Inflammatory macrophage (primary cell): Measurements from ENCODE around the gene SYT8.
A peak's percentile ranks its signal among the peaks of the same experiment; 100 is the strongest.
"Not testable (repeated sequence)": the region's sequence is repeated elsewhere in the genome, so short reads cannot be mapped to it uniquely, and the experiment has no call there.

Experiments used
- DNase-seq, 2 donors: peaks; one replicate each; pipeline ENCODE4 v3.0.0-alpha.2; 2020 to 2022

The SYT8 gene

DNA sequence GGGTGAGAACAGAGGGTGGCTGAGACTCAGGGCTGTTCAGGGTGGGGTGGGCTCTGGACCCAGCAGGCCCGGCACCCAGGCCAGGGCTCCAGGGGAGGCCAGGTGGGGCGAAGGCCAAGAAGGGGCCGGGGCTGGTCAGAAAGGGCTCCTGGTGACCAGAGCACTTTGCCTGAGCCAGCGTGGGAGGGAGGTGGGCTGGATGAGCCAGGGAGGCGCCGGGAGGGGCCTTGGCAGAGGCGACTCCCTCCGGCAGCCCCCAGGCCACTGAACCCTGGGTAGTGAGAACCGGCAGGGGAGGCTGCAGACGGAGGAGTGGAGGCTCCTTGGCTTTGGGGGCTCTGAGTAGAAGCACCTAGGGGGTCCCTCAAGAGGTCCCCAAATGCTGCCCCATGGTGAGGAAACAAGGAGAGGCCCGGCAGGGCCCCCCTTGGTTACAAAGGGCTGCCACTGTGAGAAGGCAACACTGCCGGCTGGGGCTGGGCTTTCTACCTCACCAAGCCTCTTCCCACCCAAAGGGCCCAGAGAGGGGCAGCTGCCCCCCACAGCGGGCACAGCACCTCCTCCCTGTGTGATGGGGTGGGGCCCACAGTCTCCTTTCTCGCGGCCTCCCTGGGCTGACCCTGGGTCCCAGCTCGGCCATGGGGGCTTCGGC lies 39.8 kb downstream of the SYT8 start:
- DNase-seq: not testable (repeated sequence)

DNA sequence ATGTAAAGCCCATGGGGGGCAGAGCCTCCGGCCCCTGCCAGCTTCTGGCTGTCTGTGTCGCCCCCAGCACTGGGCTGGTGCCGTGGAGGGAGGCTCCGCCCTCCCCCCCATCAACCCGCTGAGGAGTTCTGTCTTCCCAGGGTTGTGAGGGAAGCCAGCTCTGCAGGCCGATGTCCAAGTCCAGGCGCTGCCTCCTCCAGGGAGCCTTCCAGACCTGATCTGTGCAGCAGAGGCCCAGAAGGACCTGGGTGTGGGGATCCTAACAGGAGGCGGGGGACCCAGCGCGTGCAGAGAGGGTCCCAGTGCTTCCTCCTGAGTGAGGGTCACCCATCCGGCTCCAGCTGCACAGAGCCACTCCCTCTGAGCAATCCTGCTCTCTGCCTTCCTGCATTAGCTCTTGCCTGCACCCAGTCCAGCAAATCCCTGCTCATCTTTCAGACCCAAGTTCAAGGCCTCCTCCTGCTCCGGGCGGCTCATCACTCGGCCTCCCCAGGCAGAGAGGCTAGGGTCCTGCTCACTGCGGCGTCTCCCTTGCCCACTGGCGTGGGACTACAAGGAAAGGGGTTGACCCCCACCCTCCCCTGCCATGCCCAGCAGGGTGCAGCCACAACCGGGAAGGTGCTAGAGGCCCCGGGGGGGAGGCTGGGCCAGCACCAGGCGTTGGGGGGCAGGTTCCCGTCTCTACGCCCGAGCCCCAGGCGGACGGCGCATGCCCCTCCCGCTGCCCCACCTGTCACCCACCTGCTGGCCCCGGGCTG lies 40.5 kb downstream of the SYT8 start:
- no peak for DNase-seq

DNA sequence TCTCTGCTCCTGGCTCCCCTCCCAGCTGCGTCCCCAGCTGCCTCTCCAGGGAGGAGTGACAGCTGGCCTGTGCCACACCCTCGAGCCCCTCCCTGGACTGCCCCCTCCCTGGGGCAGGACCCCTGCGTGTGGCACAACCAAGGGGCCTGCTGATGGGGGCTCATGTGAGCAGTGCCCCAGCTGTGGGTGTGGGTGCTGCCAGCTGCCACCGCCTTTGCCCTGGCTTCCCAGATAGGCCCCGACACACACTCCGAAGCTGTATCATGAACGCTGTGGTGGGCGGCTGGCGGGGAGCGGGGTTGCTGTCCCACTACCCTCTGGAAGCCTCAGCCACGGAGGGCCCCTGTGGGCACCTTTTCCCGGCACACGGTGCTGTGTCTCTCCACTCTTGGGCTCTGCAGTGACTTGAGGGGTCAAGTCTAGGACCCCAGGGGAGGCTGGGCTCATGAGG lies 41.1 kb downstream of the SYT8 start:
- not testable (repeated sequence) for DNase-seq

DNA sequence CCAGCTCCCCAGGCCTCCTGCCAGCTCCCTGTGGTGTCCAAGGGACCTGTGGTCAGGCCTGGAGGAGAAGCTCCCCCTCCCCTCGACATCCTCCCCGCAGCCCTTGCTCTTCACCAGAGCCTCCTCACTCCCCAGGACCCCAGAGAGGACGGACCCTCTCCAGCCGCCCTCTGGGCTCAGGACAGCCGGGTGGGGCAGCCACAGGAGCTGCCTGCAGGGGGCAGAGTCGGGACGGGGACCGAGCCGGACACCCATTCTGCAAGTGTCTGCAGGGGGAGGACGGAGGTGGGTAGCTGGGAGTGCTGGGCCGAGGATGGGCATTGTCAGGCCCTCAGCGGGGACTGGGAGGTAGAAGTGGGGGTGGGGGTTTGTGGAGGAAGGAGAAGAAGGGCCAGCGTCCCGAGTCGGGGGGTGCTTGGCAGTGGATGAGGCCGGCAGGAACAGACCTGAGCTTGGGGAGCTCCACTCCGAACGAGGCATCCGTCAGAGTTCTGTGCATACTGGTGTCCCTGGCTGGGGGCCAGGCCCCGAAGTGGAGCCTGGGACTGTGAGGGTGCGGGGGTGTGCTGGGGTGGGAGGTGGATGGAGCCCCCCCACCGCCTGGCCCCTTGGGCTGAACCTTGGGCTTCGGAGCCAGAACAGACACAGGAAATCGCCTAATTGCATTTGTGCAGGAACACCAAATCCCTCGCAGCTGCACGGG lies 41.7 kb downstream of the SYT8 start:
- DNase-seq: no peak

DNA sequence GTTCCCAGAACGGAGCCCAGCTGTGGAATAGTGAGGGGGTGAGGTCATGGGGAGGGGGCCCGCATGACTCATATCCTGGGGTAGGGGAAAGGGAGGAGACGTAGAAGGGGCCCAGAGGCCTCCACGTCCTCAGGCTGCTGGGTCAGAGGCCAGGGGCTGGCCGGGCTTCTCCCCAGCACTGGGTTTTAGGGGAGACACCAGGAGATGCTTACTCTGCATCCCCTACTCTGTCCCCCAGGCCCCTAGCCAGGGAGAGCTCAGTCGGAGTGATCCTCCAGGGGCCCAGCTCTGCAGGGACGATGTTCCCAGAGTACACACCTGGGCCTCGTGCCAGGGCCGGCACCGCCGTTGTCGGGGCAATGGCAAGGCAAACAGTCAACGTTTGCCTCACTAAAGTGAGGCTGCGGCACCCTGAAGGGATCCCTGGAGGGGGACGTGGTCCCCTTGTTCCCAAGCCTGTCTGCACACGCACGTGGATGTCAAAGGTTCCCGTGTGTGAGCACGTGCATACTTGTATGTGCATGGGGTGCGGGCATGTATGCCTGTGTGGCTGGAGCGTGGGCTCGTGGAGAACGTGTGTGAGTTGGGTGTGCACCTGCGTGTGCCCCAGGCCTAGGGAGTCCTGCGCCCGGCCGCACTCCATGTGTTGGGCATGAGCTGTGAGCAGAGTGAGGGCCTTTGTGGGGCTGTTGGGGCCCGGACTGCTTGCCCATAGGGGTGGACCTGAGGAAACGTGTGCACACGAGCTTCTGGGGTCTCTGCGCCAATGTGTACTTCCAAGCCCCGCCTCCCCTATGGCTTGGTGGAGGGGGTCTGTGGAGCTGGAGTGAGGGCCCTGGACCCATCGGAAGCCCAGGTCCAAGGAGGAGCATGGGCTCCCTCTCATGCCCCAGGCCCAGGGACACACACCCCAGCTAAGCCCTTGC lies 42.7 kb downstream of the SYT8 start:
- DNase-seq: no peak

DNA sequence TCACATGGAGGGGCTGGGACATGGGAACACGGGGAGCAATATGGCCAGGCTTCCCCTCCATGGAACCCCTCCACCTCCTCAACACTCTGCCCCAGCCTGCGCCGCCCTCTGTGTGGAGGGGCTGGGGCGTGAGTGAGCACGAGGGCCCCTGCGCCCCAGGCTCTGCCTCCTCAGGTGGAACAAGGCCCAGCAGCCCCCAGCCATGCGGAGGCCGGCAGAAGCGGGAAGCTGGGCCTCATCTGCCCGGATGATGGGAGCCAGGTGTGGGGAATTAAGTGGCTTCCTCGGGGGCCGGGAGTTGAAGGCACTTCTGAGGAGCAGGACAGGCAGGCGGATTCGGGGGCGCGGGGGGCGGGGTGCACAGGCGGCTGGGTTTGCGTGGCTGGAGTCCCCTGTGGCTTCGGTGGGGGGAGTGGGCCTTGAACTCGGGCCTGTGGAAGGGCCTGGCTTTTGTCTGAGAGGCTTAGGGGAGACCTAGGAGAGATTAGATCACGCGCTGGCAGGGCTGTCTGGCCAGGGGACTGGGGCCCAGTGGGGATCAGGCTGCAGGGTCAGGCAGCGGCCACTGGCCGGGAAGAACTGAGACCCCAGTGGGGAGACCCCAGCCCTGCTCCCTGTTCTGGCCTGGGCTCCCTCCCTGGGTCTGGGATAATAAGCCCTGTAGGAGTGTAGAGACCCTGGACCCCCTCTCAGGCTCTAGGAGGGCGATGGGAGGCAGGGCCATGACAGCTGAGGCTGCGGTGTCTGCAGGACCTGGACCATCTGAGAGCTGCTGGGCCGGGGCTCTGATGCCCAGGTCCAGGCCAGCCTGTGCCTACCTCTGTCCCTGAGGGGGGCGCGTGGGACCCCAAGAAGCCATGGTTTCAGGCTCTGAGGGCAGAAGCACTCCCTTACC lies 43.6 kb downstream of the SYT8 start:
- DNase-seq: no peak

DNA sequence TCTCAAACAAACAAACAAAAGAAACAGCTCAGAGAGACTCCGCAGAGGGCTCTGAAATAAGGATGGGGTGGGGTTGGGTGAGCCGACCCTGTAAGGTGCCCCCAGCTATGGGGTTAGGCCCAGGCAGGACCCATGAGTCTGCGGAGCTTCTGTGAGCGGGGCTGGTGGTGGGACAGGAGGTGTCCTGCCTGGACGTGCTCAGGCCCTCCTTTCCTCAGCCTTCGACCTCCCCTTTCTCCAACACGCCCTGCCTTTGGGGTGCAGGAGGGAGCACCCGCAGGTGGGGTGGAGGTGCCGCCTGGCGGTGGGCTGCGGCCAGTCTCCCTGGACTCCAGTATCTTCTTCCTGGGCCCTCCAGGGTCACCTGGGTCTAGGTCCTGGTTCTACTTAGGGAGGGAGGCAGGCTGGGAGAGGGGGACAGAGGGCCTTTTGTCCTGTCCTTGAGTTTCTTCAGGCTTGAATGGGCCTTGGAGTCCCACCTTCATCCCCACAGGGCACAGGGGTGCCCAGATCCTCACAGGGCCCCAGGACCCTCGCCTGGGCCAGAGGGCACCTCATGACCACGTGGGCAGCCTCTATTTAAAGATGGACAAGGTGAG lies 44.7 kb downstream of the SYT8 start:
- no peak for DNase-seq

DNA sequence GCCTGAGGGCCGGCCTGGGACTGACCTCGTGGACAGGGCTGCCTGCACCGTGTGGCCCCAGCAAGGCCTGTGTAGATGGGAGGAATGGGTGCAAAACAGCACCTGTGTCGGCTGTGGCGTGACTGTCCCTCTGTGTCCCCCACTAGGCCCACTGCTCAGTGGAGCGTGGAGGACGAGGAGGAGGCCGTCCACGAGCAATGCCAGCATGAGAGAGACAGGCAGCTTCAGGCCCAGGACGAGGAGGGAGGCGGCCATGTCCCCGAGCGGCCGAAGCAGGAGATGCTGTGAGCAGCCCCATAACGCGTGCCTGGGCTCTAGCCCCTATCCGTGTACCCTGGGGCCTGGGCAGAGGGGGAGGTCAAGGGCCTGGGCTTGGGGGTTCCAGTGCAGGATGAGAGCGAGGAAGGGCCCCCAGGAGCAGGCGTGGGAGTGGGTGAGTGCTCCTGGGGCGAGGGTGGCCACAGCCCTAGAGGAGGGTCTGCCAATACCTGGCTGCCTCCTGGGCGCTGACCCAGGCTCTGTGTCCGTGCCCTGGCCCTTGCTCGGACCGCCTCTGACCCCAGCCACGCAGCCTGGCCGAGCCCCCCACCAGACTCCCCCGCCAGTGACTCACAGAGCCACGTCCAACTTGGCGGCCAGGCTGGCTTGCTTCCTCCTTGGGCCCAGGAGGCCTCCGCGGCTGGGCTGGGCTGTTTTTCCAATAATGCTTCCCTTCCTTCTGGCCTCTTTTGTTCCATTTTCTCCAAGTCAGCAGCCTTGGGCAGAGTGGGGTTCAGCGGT lies 45.3 kb downstream of the SYT8 start:
- peak in 1 of 2 donors; percentile 54 for DNase-seq

DNA sequence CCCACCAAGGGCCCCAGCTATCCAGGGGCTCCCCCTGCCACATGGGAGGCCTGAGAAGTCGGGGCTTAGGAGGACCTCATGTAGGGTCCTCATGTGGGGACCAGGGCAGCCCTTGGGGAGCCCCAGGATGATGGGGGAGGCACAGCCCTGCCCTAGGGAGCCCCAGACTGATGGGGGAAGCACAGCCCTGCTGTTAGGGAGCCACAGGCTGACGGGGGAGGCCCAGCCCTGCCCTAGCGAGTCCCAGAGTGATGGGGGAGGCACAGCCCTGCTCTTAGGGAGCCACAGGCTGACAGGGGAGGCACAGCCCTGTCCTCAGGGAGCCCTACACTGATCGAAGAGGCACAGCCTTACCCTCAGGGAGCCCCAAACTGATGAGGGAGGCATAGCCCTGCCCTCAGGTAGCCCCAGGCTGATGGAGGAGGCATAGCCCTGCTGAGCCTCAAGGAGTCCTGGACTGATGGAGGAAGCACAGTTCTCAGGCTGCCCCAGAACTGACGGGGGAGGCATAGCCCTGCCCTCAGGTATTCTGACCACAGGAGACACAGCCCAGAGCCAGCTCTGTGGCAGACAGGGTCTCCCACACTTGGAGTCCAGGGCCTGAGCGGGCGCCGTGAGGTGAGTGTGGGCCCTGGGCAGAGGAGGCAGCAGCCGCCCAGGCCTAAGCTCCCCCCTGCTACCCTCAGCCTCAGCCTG lies 46.1 kb downstream of the SYT8 start:
- no peak for DNase-seq

DNA sequence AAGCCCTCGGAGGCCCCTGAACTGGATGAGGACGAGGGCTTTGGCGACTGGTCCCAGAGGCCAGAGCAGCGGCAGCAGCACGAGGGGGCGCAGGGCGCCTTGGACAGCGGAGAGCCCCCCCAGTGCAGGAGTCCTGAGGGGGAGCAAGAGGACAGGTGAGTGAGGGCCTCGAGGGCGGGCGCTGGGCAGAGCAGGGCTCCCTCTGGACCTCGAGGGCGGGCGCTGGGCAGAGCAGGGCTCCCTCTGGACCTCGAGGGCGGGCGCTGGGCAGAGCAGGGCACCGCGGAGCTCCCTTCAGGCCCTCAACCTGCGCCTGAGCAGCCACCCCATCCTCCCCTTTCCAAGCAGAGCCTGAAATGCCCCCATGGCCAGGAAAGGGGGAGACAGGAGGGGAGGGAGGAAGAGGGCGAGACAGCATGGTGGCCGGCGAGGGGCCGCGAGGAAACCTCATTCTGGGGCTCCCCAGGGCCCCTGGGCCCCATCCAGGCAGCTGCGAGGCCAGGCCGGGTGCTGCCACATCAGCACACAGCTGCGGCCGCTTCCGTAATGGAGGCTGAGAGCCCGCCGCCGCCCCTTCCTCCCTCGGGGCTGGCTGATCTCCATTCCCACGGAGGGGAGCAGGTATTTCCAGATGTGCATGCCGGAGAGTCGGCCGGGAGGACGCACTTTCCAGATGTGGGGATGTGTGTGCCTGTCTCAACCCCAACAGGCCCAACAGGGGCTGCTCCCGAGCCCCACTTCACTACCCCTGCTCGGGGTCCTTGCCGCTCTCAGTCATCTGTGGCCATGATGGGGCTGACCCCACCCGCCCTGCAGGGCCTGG lies 46.9 kb downstream of the SYT8 start:
- DNase-seq: no peak

DNA sequence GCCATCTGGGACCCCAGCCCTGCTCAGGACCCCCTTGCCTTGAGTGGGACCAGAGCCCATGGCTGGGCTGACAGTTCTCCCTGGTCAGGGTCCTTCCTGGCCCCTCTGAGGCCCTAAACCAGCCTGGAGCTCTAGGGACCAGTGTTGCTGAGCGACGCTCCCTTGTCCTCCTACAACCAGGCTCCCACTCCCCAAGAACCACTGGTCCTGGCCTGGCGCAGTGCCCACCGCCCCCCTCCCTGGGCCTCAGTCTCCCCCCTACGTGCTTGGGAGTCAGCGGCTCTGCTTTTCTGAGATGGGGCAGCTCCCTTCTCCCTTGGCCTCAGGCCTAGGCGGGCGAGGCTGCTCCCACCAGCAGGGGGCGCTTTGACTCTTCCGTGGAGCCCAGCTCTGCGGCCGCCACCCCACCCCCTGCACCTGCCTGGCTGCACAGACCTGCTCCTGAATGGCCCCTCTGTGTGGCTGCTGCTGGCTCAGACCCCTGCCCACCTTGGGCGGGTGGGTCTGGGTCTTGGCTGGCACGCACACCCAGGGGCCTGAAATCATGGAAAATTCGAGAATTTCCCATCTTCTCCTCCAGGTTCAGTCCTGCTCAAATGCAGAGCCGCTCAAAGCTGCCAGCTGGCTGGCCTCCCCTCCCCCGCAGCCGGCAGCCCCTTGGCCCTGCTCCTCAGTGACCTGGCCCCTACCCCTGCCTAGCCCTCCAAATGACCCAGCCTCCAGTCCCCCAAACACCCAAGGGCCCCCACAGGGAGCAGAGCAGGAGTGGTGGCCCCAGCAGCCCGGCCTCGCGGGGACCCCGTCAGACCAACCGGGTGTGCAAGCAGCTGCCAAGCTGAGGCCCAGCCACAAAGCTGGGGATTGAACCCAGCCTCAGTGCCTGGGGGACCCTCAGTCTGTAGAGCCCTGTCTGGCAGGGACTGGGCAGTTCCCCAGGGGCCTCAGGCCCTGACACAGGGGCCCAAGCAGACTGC lies 47.8 kb downstream of the SYT8 start:
- peak; percentile 60 to 61 for DNase-seq

DNA sequence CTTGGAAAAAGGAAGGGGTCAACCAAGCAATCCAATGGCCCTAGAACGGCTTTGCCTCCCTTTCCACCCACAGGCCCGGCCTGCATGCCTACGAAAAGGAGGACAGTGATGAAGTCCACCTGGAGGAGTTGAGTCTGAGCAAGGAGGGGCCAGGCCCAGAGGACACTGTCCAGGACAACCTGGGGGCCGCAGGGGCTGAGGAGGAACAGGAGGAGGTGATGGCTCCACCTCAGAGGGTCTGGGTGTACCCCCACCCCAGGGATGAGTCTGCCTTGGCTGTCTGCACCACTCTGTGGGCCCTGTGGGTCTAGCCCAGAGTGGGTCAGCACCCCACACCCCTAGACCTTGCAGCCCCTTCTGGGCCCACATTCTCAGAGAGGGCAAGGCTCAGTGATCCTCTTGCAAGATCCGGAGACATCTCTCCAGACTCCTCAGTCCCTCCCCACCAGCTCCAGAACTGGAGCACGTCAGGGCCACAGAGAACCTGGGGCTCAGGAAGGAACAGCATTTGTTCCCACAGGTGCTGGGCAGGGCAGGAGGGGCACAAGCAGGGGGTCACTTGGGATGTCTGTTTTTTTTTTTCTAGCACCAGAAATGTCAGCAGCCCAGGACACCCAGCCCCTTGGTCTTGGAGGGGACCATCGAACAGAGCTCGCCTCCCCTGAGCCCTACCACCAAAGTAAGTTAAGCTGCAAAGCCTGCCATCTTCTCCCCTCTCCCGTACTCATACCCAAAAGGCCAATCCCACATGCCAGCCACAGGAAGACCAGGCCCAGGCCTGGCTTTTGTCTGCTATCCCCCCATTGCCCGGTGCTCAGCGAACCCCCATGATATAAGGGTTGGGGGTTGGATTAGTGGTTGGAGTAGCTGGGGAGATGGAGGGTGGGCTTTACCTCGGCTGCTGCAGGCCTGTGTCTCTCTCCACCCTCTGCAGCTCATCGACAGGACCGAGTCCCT lies 48.8 kb downstream of the SYT8 start:
- DNase-seq: no peak

DNA sequence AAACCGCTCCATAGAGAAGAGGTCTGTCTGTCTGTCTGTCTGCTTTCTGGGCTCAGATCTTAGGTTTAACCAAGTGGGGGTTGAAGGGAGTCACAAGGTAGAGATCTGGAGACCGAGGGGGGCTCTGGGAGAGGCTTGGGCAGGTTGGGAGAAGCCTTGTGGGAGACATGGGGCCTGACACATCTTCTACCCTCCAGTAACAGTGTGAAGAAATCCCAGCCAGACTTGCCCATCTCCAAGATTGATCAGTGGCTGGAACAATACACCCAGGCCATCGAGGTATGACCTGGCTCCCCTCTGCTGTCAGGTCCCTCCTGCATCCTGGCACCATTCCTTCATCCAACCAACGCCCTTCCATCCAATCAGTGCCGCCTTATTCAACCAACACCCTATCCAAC lies 49.5 kb downstream of the SYT8 start:
- DNase-seq: no peak

DNA sequence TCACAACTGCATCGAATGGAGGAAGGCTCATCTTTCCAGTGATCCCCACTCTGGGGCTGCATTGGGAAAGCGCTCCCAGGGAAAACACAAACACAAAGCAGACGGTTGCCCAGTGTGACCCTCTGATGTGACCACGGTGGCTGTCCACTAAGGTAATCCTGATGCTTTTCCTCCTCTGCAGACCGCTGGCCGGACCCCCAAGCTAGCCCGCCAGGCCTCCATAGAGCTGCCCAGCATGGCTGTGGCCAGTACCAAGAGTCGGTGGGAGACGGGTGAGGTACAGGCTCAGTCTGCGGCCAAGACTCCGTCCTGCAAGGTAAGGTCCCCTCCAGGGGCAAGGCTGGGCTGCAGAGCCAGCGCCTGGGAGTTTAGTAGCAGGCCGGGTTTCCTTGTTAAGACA lies 51.8 kb downstream of the SYT8 start:
- DNase-seq: not testable (repeated sequence)
